GM19397 (cell line): ENCODE results near the gene SUFU.
"Not testable (repeated sequence)": the region's sequence is repeated elsewhere in the genome, so short reads cannot be mapped to it uniquely, and the experiment has no call there.

Experiments
- ATAC-seq: cut with Tn5 transposase; IDR thresholded peaks from one replicate; pipeline ENCODE4 v1.9.1; 2021; ENCODE audit warnings: mild to moderate bottlenecking, moderate library complexity; ENCODE audit not compliant: unreplicated experiment

The SUFU gene

DNA sequence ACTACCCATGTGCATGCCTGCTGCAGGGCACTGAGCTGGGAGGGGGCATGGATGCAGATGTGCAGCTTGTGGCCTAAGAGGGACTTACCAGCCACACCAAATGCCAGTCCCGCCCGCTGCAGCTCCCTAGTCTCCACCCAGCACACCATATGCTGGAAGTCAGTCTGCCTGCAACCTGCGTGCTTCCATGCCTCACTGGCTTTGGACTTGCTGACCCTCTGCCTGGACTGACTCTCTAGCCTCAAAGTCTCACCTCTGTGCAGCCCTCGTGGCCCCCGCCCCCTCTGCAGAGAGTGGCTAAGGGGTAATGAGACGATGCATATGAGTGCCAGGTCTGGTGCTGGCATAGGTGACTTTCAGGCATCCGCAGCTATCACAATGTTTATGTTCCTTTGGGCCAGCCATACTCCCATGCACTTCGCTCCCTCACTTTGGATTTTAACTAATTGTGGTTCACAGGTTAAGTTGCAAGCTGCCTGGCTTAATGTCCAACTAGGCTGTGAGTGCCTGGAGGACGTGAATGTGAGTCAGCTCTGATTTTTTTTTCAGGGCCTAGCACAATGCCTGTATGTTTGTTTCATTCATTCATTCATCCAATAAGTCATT lies 162.2 kb downstream of the SUFU start:
- no peak for ATAC-seq

DNA sequence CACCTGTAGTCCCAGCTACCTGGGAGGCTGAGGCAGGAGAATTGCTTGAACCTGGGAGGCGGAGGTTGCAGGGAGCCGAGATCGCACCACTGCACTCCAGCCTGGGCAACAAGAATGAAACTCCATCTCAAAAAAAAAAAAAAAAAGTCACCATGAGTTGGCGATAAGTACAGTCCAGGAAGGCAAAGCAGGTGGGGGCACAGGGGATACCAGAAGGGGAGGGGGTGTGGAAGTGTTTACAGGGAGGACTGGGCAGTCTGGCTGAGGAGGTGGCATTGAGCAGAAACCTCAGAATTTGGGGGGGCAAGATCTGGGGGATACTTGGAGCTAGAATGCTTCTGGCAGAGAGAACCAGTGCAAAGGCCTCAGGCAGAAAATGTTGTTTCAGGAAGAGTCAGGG lies 163.6 kb downstream of the SUFU start:
- ATAC-seq = not testable (repeated sequence)

DNA sequence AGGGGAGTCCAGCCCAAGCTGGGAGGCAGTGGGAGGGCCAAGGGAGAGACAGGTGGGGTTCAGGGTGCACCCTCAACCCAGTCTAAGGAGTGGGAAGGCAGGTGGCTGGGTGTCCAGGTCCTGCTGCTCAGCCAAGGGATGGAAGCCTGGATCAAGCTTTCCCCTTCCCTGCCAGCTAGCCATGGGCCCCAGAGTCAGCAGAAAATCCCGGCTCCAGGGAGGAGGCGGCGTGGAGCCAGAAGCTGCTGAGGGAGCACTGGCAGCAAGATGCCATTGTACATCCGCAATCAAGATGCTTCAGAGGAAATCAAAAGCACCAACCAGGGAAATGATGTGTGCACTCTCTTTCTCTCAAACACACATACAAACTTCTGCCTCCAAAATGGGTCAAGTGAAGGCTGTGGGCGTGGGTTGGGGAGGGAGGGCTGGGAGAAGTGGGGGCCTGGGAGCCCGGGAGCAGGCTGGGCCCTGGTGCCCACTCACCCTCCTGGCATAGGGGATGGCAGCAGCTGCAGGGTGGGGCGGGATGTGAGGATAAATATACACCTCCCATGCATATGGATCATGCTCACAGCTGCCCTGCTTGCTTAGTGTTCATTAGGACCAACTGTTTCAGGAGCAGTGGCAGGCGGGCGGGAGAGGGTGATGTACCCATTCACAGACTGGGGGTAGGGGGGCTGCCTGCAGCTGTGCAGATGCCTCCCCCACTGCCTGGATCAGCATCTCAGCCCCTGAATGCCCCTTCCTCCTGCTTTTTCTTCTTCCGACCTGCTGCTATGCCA lies 164.7 kb downstream of the SUFU start:
- no peak for ATAC-seq

DNA sequence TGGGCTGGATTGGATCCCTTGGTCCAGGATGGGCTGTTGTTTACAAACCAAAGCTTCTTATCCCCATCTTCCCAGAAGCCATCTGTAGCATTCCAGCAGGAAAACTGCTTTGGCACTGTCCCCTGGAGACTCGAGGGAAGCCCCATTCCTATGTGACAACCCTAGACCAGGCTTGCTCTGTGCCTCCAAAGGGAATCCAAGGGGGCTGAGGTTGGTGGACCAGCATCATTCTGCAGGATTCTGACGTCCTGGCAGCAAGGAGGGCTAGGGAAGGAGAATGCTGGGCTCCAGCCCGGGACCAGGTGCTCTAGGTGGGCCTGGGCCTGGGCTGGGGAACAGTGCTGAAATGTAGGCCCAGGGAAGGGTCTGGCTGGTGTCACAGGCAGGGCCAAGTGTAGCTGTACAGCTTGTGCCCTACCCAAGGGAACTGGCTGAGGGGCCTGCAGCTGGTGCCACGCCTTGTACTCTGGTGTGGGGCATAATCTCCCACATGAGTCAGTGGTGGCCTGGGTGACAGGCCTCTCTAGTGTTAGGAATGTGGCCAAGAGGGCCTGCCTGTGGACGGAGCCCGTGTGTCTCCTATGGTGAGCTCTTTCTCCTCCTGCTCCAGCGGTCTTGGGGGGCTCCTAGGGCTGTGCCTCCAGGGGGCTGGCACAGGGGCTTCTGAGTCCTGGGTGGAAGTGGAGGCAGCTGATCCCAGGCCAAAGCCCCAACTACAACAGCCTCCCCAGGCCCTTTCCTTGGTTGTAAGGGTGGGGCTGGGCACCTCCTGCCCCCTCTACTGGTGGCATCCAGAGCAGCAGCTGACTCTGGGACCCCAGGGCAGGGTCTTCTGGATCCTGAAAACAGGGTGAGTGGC lies 165.7 kb downstream of the SUFU start:
- ATAC-seq = no peak

DNA sequence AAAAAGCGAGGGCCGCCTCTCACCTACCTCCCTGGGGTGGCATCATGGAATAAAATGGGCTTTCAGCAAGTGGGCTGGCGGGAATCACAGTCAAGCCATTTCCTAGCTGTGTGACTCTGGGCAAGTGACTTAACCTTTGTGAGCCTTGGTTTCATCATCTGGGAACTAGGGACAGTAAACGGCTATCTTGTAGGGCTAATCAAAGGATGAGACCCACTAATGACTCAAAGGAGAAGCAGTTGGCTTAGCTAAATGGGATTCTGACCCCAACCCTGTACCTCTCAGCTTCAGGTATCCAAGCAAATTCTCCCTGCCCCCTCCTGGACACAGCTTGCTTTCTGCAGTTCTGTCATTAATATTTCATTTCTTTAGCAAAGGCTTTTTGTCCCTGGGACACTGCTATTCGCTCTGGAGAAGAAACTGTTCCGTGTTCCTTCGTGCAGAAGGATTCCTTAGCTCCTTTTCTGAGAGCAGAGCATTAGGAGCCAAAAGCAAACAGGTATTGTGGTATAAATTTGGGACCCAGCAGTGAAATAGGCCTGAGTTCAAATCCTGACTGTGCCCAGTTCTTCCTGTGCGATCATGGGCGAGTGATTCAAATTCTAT lies 166.4 kb downstream of the SUFU start:
- no peak for ATAC-seq

DNA sequence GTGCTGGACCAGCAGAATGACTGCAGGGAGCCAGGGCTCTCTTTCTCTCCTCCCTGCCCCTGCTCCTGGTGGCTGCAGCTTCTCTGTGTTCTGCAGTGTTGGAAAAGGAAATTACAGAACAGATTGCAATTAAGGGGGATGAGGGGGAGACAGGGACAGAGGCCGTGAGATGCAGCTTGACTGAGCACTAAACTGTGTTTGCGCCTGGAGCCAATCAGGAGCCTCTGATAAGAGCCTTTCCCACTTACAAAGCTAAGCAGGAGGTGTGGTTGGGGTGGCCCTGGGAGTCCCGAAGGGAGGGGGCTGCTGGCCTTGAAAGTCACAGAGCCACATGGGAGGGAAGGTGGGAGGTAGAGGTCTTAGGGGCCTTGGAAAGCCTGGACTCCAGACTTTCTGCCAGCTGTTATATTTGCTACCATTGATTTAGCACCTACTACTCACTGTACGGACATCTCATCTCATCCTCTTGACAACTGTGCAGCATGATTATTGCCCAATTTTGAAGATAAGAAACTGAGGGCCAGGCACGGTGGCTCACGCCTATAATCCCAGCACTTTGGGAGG lies 167.2 kb downstream of the SUFU start:
- ATAC-seq = no peak

DNA sequence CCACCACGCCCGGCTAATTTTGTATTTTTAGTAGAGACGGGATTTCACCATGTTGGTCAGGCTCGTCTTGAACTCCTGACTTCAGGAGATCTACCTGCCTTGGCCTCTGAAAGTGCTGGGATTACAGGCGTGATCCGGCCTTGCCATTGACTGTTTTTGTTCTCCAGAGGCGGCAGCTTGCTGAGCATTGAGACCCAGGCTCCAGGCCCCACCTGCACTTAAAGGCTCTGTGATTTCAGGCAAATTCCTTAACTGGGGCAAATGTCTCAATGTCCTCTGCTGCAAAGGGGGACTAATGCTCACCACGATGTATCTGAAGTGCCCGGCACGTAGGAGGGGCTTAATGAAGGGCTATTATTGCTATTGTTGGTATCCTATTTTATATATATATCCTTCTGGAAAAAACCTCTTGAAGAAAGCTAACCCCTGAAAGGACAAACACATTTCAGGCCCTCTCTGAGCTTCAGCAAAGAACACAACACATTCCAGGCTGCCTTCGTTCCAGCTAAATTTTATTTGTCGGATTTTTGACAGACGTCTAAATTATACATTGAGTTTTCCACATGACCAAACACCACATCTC lies 169.6 kb downstream of the SUFU start:
- ATAC-seq = no peak

DNA sequence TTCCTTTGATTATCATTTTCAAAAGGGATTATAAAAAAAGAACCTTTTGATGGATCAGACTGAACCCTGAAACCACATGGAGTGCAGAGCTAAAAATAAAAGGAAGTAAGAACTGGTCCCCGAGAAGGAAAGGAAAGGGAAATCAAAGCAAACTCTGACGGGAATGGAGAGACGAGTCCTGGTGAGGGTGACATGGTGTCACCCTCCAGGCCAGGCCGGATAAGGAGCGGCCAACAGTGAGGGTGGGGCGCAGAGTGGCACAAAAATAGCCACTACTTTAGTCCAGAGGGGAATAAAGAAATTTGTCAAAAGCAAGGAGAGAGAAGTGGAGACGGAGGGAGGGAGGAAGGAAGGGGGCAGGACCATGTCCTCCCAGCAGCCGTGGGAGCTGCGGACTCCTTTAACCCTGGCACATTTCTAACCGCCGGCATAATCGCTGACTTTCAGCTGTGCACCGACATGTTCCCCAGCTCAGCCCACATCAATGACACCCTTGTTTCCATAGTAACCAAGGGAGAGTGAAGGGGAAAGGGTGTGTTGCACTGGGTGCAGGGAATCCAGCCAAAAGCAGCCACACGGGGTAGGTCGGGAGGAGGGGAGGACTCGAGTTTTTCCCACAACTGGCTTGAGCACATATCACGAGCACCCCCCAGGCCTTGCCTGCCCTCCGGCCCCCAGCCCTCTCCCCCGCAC lies 170.2 kb downstream of the SUFU start:
- ATAC-seq = no peak

DNA sequence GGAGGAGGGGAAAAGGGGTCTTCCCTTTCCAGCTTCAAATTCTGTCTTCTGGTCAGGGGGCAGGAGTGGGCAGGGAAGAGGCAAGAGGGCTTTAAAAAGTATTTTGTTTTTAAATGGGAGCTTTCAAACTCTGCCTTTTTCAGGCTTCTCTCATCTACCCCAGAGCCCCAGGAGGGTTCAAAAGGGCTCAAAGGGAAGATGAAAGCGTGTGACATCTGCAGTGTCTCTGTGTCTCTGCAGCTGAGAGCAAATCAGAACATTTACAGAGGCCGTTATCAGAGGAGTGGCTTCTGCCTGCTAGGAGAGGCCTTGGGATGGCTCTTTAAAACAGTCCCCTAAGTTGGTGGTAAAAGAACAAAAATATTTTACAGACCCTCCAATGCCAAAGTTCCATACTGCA lies 170.8 kb downstream of the SUFU start:
- no peak for ATAC-seq

DNA sequence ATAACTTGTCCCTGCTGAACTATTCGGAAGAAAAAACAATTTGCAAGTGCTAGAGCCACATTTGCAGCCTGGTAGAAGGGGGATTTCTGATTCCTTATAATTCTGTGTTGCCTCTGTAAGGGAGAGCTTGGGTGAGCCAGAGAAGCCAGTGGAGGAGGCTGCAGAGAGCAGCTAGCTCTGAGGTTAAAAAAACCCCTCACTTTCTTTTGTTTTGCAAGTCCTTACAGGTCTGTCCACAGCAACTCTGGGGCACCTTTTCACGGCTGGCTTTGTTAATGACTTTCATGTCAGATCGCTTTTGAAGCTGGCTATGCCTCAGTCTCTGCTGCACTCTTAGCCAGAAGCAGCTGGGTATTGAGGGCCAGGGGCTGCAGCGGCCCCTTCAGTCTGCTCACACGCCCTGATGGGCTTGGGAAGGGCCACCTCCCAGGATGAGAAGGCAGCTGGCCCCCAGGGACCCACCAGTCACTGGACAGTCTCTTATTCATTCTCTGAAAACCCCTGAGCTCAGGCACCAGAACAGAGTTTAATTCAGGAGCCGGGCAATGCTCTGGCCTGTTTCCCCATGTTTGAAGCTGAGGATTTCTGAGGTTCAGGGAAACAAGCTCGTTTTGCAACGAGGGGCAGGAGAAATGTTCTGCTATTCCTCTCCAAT lies 171.4 kb downstream of the SUFU start:
- no peak for ATAC-seq

DNA sequence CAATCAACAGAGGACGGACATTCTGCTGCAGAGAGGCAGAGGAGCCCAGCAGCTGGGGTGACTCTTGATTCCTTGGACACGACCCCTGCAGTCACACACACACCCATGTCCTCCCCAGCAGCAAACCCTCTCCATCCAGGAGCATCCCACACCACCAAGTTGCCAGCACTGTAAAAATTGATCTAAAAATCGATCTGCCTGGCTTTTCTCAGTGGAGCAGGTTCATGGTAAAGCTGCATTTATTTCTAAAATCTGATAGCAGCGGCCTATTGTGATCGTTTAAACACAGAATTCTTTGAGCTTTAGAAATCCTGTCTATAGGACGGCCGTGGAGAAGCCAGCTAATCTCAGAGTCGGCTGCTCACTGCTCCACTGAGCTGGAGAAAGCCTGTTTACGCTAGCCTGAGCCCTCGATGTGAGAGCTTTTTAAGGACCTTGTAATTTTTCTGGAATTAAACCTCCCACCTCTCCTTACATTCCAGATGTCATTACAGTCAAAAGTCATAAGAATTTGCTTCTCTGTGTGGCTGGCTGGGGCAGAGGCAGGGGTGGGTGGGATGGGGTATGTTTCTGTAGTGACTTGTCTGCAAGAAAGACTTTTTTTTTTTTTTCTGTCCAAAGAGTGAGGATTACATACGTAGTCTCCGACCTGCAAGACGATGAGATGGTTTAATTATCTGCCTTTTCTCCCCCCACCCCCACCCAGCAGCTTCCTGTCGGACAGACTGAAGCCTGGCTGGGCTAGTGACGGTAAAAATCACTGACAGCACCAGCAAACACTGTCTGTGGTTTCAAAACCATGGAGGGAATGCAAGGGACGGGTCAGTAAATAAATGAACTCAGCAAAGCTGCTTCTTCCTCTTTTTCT lies 172.1 kb downstream of the SUFU start:
- no peak for ATAC-seq

DNA sequence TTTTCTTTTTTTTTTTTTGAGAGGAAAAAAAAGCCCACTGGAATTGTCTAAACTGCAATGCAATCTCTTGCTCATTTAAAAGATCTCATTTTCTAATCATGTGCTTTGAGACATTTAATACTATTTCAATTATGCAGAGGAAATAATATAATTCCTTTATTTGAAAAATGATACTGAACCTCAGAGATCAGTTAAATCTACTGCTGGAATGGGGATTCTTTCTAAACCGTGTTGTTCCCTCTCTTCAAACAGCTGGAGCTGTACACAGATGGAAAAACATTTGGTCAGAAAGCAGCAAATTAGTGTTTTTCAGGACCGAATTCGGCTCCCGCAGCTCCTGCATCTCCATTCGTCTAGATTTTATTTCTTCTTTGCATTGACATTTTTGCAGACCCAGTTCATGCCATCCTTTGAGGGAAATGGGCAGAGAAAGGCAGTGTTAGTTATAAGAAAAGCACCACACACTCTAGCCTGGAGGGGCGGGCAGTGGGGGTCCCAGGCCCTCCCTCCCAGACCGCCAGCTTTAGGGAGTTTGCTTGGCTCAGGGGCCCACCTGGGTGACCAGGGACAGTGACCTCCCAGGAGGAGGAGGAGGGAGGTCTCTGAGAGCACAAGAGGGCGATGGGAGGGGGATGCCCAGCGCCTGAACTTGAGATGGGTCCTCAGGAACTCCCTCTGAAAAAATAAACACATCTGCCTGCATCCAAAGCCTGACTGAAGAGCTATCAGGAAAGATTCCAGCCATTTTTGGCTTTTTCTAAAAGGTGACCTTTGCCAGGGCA lies 173.0 kb downstream of the SUFU start:
- ATAC-seq = no peak

DNA sequence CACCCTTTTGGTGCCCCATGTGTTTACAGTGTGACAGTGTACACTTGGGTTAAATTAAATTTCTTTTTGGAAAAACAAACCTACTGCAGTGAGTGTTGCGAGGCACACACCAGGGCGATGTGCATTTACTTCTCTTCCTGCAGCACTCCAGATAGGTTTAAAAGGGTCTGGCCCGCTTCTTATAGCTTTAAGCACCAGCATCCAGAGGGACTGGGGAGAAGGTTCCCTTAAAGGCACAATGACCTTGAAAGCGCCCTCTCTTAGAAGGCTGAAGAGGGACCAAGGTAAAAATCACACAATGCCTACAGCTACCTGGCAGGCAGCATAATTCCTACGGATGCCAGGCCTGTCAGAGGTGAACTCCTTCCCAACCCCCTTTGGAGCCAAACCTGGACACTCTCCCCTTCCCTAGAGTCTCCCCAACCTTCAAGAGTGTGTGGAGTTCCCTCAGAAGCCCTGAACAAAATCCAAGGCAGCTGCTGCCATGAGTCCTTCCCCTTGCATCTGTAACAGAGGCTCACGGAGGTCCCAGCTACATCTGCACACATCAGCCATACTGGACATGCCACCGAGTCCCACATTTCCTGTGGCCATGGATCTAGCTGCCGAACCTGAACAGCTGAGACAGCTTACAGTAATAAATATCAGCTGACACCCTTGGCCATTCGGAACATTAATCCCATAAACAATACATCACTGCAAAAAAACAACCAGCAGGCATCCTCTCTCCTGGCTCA lies 173.7 kb downstream of the SUFU start:
- no peak for ATAC-seq

DNA sequence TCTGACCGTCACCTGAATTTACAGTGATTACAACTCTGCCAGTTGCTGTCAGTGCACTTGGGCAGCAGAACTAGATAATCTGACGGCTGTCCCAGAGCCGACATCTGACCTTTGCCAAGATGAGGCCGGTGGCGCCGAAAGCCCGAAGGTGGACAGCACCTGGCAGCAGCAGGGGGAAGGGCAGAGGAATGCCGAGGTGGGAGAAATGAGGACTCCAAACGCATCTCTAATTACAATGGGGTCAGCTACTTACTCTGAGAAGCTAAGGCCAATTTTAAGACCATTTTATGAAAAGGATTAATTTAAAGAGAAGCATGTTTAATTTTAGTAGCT lies 174.3 kb downstream of the SUFU start:
- ATAC-seq = no peak

DNA sequence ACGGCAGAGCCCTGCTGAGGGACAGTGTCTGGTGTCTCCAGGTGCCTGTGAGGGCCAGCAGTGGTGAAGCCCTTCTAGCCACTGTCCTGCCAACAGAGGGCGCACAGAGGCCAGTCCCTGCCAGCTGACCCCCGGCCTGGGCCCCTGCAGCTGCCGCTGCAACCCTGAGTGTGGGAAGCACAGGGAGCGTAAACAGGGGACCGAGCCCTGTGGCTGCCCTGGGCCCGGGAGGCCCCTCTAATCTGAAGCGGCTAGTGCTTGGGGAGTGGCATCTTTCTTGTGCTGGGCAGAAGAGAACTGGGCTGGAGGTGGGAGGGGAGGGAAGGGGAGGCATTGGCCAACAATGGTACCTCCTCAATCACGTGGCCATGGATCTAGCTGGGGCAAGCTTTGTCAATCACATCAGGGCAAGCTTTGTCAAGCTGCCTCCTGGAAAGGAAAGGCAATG lies 175.1 kb downstream of the SUFU start:
- ATAC-seq = no peak

DNA sequence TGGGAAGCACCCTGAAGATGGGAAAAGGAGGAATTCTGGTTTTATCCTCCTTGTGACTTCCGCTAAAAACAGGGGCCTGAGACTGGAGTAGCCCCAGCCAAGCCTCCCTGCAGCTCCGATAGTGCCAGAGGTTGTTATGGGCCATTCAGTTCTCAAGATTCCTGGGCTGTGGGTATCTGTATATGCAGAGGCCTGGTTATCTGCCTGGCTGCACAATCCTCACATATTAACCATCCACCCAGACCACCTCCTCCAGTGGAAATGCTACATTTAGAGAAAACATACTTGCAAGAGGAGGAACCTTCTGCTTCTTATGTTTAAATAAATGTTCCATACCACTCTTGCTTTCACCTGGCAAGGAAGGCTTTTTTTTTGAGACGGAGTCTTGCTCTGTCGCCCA lies 175.8 kb downstream of the SUFU start:
- no peak for ATAC-seq

DNA sequence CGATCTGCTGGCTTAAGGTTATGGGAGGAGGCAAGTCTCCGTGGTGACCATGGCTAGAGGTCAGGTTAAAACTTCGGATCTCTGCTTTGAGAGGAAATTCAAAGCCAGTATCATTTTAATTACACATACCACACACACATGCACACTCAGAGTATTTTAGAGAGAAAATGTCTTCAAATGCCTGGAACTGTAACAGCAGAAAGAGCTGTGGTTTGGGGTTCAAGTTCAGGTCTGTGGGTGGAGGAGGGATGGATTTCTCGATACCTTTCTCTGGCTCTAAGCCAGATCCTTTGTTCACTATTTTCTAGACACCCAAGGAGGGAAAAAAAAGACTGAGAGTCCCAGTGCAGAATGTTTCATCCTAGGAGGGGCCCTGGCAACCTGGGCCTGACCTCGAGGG lies 177.9 kb downstream of the SUFU start:
- no peak for ATAC-seq
